AG10803 (cell line): ENCODE results near the gene ACAP2.

Source experiments
- DNase-seq: peaks from one replicate; pipeline ENCODE4 v3.0.0; 2010; ENCODE audit warnings: low read depth
- H3K4me3 ChIP-seq: 2 replicates; pipeline ENCODE4 v1.5.1; 2011; ENCODE audit warnings: mild to moderate bottlenecking, low read length, control low read depth
- TF ChIP-seq, protein P1 (sequence below): conservative IDR thresholded peaks from 2 replicates; pipeline ENCODE4 v1.5.1; 2011; ENCODE audit warnings: mild to moderate bottlenecking, low read length, control low read depth, inconsistent platforms

Gene ACAP2

GRCh38 chr3:195248281-195248680 lies 194.5 kb downstream of the ACAP2 start:
- no peak for DNase-seq
- no peak overlapping the region for H3K4me3 ChIP-seq
- TF ChIP-seq, protein P1, sequence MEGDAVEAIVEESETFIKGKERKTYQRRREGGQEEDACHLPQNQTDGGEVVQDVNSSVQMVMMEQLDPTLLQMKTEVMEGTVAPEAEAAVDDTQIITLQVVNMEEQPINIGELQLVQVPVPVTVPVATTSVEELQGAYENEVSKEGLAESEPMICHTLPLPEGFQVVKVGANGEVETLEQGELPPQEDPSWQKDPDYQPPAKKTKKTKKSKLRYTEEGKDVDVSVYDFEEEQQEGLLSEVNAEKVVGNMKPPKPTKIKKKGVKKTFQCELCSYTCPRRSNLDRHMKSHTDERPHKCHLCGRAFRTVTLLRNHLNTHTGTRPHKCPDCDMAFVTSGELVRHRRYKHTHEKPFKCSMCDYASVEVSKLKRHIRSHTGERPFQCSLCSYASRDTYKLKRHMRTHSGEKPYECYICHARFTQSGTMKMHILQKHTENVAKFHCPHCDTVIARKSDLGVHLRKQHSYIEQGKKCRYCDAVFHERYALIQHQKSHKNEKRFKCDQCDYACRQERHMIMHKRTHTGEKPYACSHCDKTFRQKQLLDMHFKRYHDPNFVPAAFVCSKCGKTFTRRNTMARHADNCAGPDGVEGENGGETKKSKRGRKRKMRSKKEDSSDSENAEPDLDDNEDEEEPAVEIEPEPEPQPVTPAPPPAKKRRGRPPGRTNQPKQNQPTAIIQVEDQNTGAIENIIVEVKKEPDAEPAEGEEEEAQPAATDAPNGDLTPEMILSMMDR, result no peak

- no peak for DNase-seq
- H3K4me3 ChIP-seq, result no peak overlapping the region
- TF ChIP-seq, protein P1, result no peak
Observed at GRCh38 chr3:195247863-195248189, 195.0 kb downstream of the ACAP2 start.

DNA sequence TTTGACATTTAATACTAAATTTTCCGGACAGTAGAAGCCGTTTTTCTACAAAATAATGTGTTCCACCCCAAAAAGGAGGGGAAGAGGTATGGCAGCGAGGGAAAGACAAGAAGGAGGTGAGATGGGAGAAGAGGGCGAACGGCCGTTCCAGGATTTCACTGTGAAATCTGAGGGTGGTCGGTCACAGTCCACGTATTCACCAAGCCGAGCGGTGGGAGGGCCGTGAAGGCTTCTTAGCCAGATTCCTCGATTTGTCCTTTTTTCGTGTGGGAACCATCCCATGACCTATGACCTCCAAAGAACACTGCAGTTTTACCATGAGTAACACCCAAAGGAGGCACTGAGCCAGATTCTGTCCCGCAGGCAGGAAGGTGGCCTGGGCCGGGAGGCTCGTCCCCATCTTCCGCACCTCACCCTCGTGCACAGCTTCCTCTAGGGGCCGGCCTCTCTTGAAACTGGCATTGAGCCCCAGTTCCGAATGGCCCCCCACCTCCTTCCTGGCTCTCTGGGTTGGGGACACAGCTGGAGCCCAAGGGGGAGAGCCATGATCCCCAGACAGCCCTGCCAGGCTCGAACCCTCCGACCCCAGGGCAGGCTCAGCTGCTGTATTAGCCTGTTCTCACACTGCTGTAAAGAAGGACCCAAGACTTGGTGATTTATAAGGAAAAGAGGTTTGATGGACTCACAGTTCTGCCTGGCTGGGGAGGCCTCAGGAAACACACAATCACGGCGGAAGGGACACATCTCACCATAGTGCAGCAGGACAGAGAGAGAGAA lies 195.5 kb downstream of the ACAP2 start:
- no peak overlapping the region for H3K4me3 ChIP-seq
- TF ChIP-seq, protein P1, result no peak
- DNase-seq, result no peak

DNA sequence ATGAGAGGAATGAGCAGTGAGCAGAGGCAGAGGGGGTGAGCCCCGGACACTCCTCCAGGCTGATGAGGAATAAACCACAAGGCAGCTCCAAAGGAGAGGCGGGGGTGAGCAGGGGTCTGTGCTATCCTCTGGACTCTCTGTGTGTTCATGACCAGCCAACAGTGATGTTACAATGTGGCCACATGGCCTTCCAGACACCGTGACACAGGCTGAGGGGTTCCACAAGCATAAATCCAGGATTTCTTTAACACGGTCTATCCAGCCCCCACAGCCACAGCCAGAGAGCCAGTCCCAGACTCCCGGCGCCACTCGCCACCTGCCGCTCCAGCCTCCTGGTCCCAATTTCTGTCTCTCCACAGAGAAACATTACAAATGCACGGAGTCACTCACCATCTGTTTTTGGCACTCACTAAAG lies 196.2 kb downstream of the ACAP2 start:
- TF ChIP-seq, protein P1, result no peak
- no peak for DNase-seq
- H3K4me3 ChIP-seq, result no peak overlapping the region

GRCh38 chr3:195245531-195245951 lies 197.3 kb downstream of the ACAP2 start:
- TF ChIP-seq, protein P1, result no peak
- no peak for DNase-seq

DNA sequence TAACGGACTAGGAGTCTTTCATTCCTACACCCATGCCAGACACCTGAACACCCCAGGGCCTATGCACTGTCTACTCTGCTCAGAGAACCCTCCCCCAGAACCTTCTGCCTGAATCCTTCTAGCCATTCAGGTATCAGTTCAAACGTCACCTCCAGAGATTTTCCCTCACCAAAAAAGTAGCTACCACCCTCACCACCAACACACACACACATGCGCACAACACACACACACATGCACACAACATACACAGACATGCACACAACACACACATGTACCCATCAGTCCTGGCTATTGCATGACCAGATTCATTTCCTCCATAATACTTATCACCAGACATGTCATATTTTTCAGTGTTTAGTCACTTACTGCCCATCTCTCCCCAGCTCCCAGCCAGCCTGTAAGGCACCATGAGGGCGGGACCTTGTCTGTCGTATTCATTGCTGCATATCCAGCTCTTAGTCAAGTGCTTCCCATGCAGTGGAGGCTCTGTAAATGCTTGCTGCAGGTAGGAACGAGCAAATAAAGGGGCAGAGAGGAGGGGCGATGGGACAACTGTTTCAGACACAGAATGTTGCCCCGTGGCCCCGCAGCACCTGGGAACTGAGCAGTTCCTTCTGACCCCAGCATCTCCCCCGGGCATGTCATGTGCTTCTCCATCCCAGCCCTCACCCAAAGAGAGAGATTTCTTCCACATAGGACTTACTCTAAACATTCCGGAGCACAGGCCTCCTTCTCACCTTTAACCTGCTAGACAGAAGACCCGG lies 201.0 kb downstream of the ACAP2 start:
- no peak for DNase-seq
- no peak overlapping the region for H3K4me3 ChIP-seq
- TF ChIP-seq, protein P1, result no peak

More at GRCh38 chr3:195245531-195245951, 197.3 kb downstream of the ACAP2 start:
- no peak overlapping the region for H3K4me3 ChIP-seq

GRCh38 chr3:195240939-195241338 lies 201.9 kb downstream of the ACAP2 start:
- TF ChIP-seq, protein P1, result no peak
- no peak overlapping the region for H3K4me3 ChIP-seq
- no peak for DNase-seq
